IMR-90 (cell line): ENCODE results near the gene MAD2L2. TPM values are rescaled to one million over a fixed set of nuclear protein-coding genes. Genes with fewer than 3 reads are reported as not detected.

Source experiments
- ATAC-seq: fragments of 200-7000 bp; cut with Tn5 transposase; 2 replicates; pipeline ENCODE4 v1.9.1; 2020; ENCODE audit warnings: low read depth, mild to moderate bottlenecking, moderate library complexity
- BruUV-seq: library from RNA; stranded (reverse); fragments of 400-500 nt; replicated peaks from 2 replicates; lab custom pipeline; 2021; lab: Mats Ljungman, UMichigan
- CTCF ChIA-PET: fragments of 300-600 bp; formaldehyde crosslinking; extraction: SDS; loops from one replicate; lab custom pipeline; 2021; ENCODE audit warnings: antibody characterized with exemption; lab: Yijun Ruan, JAX
- POLR2A ChIA-PET: fragments of 300-600 bp; sonication (Branson Sonifier 250); formaldehyde crosslinking; loops from one replicate; lab custom pipeline; 2022; ENCODE audit warnings: antibody characterized with exemption; ENCODE audit not compliant: unreplicated experiment; lab: Charles Lee
- DNase-seq: peaks from one replicate; pipeline ENCODE4 v3.0.0; 2013
- H2AFZ ChIP-seq: replicated peaks from 2 replicates; pipeline ENCODE3; 2013; ENCODE audit warnings: low read length, mild to moderate bottlenecking; ENCODE audit not compliant: poor library complexity
- H2AK5ac ChIP-seq: 2 replicates; pipeline ENCODE4 v1.6.1; 2013; ENCODE audit warnings: low read depth, low read length, inconsistent platforms
- H2AK9ac ChIP-seq: replicated peaks from 2 replicates; pipeline ENCODE3; 2013; ENCODE audit warnings: mild to moderate bottlenecking, low read depth, low read length, moderate library complexity; ENCODE audit not compliant: poor library complexity
- H2BK120ac ChIP-seq: 2 replicates; pipeline ENCODE4 v1.6.1; 2013; ENCODE audit warnings: low read depth, low read length, inconsistent platforms
- H2BK15ac ChIP-seq: 3 replicates; pipeline ENCODE4 v1.6.1; 2013; ENCODE audit warnings: low read depth, low read length, inconsistent platforms
- H2BK20ac ChIP-seq: 2 replicates; pipeline ENCODE4 v1.6.1; 2013; ENCODE audit warnings: low read depth, mild to moderate bottlenecking, inconsistent platforms, low read length, moderate library complexity
- H2BK5ac ChIP-seq: 2 replicates; pipeline ENCODE4 v1.6.1; 2013; ENCODE audit warnings: mild to moderate bottlenecking, low read depth, low read length, inconsistent platforms; ENCODE audit not compliant: poor library complexity, severe bottlenecking
- H3K14ac ChIP-seq: replicated peaks from 2 replicates; pipeline ENCODE4 v1.6.1; 2013; ENCODE audit warnings: low read depth, low read length, inconsistent platforms
- H3K18ac ChIP-seq: 2 replicates; pipeline ENCODE4 v1.6.1; 2013; ENCODE audit warnings: low read depth, low read length, control low read depth
- H3K23ac ChIP-seq: 2 replicates; pipeline ENCODE4 v1.6.1; 2013; ENCODE audit warnings: low read depth, low read length, inconsistent platforms
- H3K27ac ChIP-seq: 2 replicates; pipeline ENCODE4 v1.5.1; 2013; ENCODE audit warnings: mild to moderate bottlenecking, control low read depth, low read length; ENCODE audit not compliant: insufficient read depth
- H3K27me3 ChIP-seq: 2 replicates; pipeline ENCODE4 v1.6.1; 2013; ENCODE audit warnings: low read length; ENCODE audit not compliant: control insufficient read depth, insufficient read depth
- H3K36me3 ChIP-seq: 2 replicates; pipeline ENCODE4 v1.6.1; 2013; ENCODE audit warnings: low read length, mixed read lengths; ENCODE audit not compliant: control insufficient read depth, insufficient read depth
- H3K4ac ChIP-seq: 2 replicates; pipeline ENCODE4 v1.6.1; 2013; ENCODE audit warnings: low read depth, low read length, inconsistent platforms
- H3K4me1 ChIP-seq: 2 replicates; pipeline ENCODE4 v1.6.1; 2013; ENCODE audit warnings: low read length, mixed read lengths; ENCODE audit not compliant: control insufficient read depth, insufficient read depth
- H3K4me2 ChIP-seq: 2 replicates; pipeline ENCODE4 v1.6.1; 2013; ENCODE audit warnings: low read depth, mild to moderate bottlenecking, control low read depth, low read length, moderate library complexity
- H3K4me3 ChIP-seq: 2 replicates; pipeline ENCODE4 v1.5.1; 2013; ENCODE audit warnings: low read depth, mild to moderate bottlenecking, control low read depth, low read length, moderate library complexity; ENCODE audit not compliant: insufficient read depth
- H3K56ac ChIP-seq: 2 replicates; pipeline ENCODE4 v1.6.1; 2013; ENCODE audit warnings: low read length, inconsistent platforms; ENCODE audit not compliant: insufficient read depth; ENCODE audit errors: extremely low read depth
- H3K79me1 ChIP-seq, 2 experiments: 2 replicates each; pipeline ENCODE4 v1.6.1; 2013; ENCODE audit warnings: low read length in 2 of 2, inconsistent platforms in 1 of 2, low read depth in 1 of 2
- H3K9ac ChIP-seq: 2 replicates; pipeline ENCODE4 v1.6.1; 2013; ENCODE audit warnings: low read depth, low read length, control low read depth
- H3K9me1 ChIP-seq: 2 replicates; pipeline ENCODE4 v1.6.1; 2013; ENCODE audit warnings: low read length, inconsistent platforms; ENCODE audit not compliant: insufficient read depth
- H3K9me3 ChIP-seq: 2 replicates; pipeline ENCODE4 v1.6.1; 2013; ENCODE audit warnings: low read length; ENCODE audit not compliant: control insufficient read depth, insufficient read depth
- H4K20me1 ChIP-seq: 2 replicates; pipeline ENCODE4 v1.6.1; 2013; ENCODE audit warnings: low read length, inconsistent platforms; ENCODE audit not compliant: insufficient read depth
- H4K5ac ChIP-seq: 2 replicates; pipeline ENCODE4 v1.6.1; 2013; ENCODE audit warnings: mild to moderate bottlenecking, low read depth, low read length, control low read depth
- H4K8ac ChIP-seq, 2 experiments: 2 replicates each; pipeline ENCODE4 v1.6.1; 2013; ENCODE audit warnings: low read depth in 2 of 2, low read length in 2 of 2, control low read depth in 1 of 2, inconsistent platforms in 1 of 2
- H4K91ac ChIP-seq: 2 replicates; pipeline ENCODE4 v1.6.1; 2013; ENCODE audit warnings: low read depth, low read length, inconsistent platforms; ENCODE audit not compliant: insufficient read depth
- BHLHE40 ChIP-seq: fragments of 150-350 bp; IDR thresholded peaks from 2 replicates; pipeline ENCODE4 v1.6.1; 2016; ENCODE audit warnings: mild to moderate bottlenecking, low read depth, low read length
- CEBPB ChIP-seq: IDR thresholded peaks from 2 replicates; pipeline ENCODE4 v1.6.1; 2012; ENCODE audit warnings: low read depth, low read length, improper control_type of control experiment
- CHD1 ChIP-seq: IDR thresholded peaks from 2 replicates; pipeline ENCODE4 v1.6.1; 2012; ENCODE audit warnings: low read depth, low read length, improper control_type of control experiment
- FOS ChIP-seq: fragments of 150-350 bp; IDR thresholded peaks from 2 replicates; pipeline ENCODE4 v1.6.1; 2016; ENCODE audit warnings: low read depth, low read length
- MAFK ChIP-seq: IDR thresholded peaks from 2 replicates; pipeline ENCODE4 v1.6.1; 2012; ENCODE audit warnings: low read depth, low read length, improper control_type of control experiment
- MAZ ChIP-seq: IDR thresholded peaks from 2 replicates; pipeline ENCODE4 v1.6.1; 2012; ENCODE audit warnings: low read depth, mild to moderate bottlenecking, low read length, improper control_type of control experiment, moderate library complexity, borderline replicate concordance
- MXI1 ChIP-seq: IDR thresholded peaks from 2 replicates; pipeline ENCODE4 v1.6.1; 2012; ENCODE audit warnings: low read depth, mild to moderate bottlenecking, low read length, moderate library complexity, borderline replicate concordance
- NFE2L2 ChIP-seq: fragments of 150-350 bp; IDR thresholded peaks from 2 replicates; pipeline ENCODE4 v1.6.1; 2016; ENCODE audit warnings: low read depth, mild to moderate bottlenecking, low read length
- POLR2A ChIP-seq: IDR thresholded peaks from 2 replicates; pipeline ENCODE4 v1.6.1; 2012; ENCODE audit warnings: mild to moderate bottlenecking, low read depth, low read length
- RAD21 ChIP-seq: IDR thresholded peaks from 2 replicates; pipeline ENCODE4 v1.6.1; 2012; ENCODE audit warnings: low read length, improper control_type of control experiment
- RCOR1 ChIP-seq: IDR thresholded peaks from 2 replicates; pipeline ENCODE4 v1.6.1; 2012; ENCODE audit warnings: mild to moderate bottlenecking, low read length, improper control_type of control experiment; ENCODE audit not compliant: insufficient replicate concordance
- RFX5 ChIP-seq: IDR thresholded peaks from 2 replicates; pipeline ENCODE4 v1.8.0; 2012; ENCODE audit warnings: low read depth, mild to moderate bottlenecking, low read length, moderate library complexity
- SMC3 ChIP-seq: fragments of 150-350 bp; IDR thresholded peaks from 2 replicates; pipeline ENCODE4 v1.6.1; 2016; ENCODE audit warnings: low read depth, mild to moderate bottlenecking, antibody characterized with exemption, low read length, moderate library complexity
- USF2 ChIP-seq: fragments of 150-350 bp; IDR thresholded peaks from 2 replicates; pipeline ENCODE4 v1.6.1; 2017; ENCODE audit warnings: mild to moderate bottlenecking, antibody characterized with exemption, low read length, low read depth
- WGBS, 2 experiments: methylation state at CpG; one replicate each; pipeline versions ENCODE4 v1.1.5 to v1.1.7; 2013; ENCODE audit warnings: missing lambda C conversion rate in 2 of 2; ENCODE audit not compliant: insufficient read length in 1 of 2; ENCODE audit errors: extremely low coverage in 2 of 2; 5-methylcytosine and 5-hydroxymethylcytosine counted together
- dilution Hi-C: fragments of 300-500 bp; cut with HindIII; formaldehyde crosslinking; loops from one replicate; pipeline ENCODE4 v1.14.3; 2018; ENCODE audit warnings: low sequenced_read_pairs; ENCODE audit not compliant: unreplicated experiment
- in situ Hi-C: fragments of 300-500 bp; cut with MboI; formaldehyde crosslinking; loops from 3 replicates; pipeline ENCODE4 v1.14.3; 2019; ENCODE audit warnings: low sequenced_read_pairs, inconsistent platforms, mixed read lengths
- intact Hi-C: fragments of 100-400 bp; cut with micrococcal nuclease; formaldehyde crosslinking; loops from 2 replicates; pipeline ENCODE4 v1.10.0; 2022
- polyA plus RNA-seq, 3 experiments: library from polyadenylated mRNA; depleted of rRNA; stranded (reverse); fragments of >200 nt; gene quantifications; 2 replicates each; pipeline ENCODE4 v1.2.3, GENCODE V29; 2012; ENCODE audit warnings: low replicate concordance in 1 of 3
- total RNA-seq: library from RNA; depleted of rRNA; stranded (reverse); fragments of >200 nt; gene quantifications from 2 replicates; pipeline ENCODE4 v1.2.3, GENCODE V29; 2012
- TF ChIP-seq, protein P1 (sequence below): fragments of 150-350 bp; IDR thresholded peaks from 2 replicates; pipeline ENCODE4 v1.6.1; 2016; ENCODE audit warnings: low read depth, mild to moderate bottlenecking, low read length, moderate library complexity, borderline replicate concordance
- TF ChIP-seq, protein P2 (sequence below): conservative IDR thresholded peaks from 2 replicates; pipeline ENCODE4 v1.5.1; 2012; ENCODE audit warnings: mild to moderate bottlenecking, low read depth, low read length, improper control_type of control experiment

The MAD2L2 gene
- total and polyA plus RNA-seq, 2 of the 4 experiments (the other 2 are of a cell fraction): 44.6 to 70.9 TPM

GRCh38 chr1:11638121-11638520 lies 42.8 kb downstream of the MAD2L2 start:
- Histone ChIP-seq H3K23ac (no peak overlapping the region), H4K8ac (no peak overlapping the region), H3K9me1 (no peaks in the 10 kb centered on the region), H3K79me1 (no peaks in the 10 kb centered on the region), H2AK5ac (no peak overlapping the region), H3K4me1 (no peaks in the 10 kb centered on the region), H3K56ac (no peak overlapping the region), H2AFZ (no peak overlapping the region), H4K5ac (no peak overlapping the region), H4K20me1 (no peaks in the 10 kb centered on the region), H3K36me3 (no peaks in the 10 kb centered on the region), H3K9me3 (no peaks in the 10 kb centered on the region), H3K27ac (no peak overlapping the region), H3K4me3 (no peak overlapping the region), H2BK120ac (no peak overlapping the region), H2AK9ac (no peak overlapping the region), H2BK5ac (no peak overlapping the region), H3K14ac (no peak overlapping the region), H3K9ac (no peak overlapping the region), H4K91ac (no peak overlapping the region), H3K4ac (no peak overlapping the region), H3K18ac (no peak overlapping the region), H2BK15ac (no peak overlapping the region), H3K27me3 (peaks cover 7% of the 10 kb centered on the region; the same call in 1 of the 2 replicates), H3K4me2 (no peak overlapping the region), H2BK20ac (no peak overlapping the region)
- TF ChIP-seq RAD21 (no peak), USF2 (no peak), MAFK (no peak), CEBPB (no peak), SMC3 (no peak), CHD1 (no peak), BHLHE40 (no peak), MXI1 (no peak), NFE2L2 (no peak), FOS (no peak), RFX5 (no peak), RCOR1 (no peak), MAZ (no peak), POLR2A (no peak)
- TF ChIP-seq, protein P1, sequence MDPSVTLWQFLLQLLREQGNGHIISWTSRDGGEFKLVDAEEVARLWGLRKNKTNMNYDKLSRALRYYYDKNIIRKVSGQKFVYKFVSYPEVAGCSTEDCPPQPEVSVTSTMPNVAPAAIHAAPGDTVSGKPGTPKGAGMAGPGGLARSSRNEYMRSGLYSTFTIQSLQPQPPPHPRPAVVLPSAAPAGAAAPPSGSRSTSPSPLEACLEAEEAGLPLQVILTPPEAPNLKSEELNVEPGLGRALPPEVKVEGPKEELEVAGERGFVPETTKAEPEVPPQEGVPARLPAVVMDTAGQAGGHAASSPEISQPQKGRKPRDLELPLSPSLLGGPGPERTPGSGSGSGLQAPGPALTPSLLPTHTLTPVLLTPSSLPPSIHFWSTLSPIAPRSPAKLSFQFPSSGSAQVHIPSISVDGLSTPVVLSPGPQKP: no peak
- TF ChIP-seq, protein P2, sequence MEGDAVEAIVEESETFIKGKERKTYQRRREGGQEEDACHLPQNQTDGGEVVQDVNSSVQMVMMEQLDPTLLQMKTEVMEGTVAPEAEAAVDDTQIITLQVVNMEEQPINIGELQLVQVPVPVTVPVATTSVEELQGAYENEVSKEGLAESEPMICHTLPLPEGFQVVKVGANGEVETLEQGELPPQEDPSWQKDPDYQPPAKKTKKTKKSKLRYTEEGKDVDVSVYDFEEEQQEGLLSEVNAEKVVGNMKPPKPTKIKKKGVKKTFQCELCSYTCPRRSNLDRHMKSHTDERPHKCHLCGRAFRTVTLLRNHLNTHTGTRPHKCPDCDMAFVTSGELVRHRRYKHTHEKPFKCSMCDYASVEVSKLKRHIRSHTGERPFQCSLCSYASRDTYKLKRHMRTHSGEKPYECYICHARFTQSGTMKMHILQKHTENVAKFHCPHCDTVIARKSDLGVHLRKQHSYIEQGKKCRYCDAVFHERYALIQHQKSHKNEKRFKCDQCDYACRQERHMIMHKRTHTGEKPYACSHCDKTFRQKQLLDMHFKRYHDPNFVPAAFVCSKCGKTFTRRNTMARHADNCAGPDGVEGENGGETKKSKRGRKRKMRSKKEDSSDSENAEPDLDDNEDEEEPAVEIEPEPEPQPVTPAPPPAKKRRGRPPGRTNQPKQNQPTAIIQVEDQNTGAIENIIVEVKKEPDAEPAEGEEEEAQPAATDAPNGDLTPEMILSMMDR: no peak
- no CpG with 5 or more reads among the region's 5 CpGs for WGBS, 2 experiments
- in situ Hi-C loops (no loop called here), dilution Hi-C loops (no loop called here), intact Hi-C loops (no loop called here)
- ATAC-seq (no peak), DNase-seq (no peak)
- no TSS peak for BruUV-seq
- POLR2A ChIA-PET: no interaction called here
- CTCF ChIA-PET: interaction anchor here (0.8 to 1.0 kb wide), 2 partner anchors 13 to 396 kb away, joined by 3 to 4 read pairs; no protein-coding TSS in a partner anchor
